HG02973 (cell line): ENCODE measurements around the gene PLB1.

Experiments
- ATAC-seq: cut with Tn5 transposase; IDR thresholded peaks from one replicate; pipeline ENCODE4 v1.9.1; 2021; ENCODE audit warnings: moderate library complexity; ENCODE audit not compliant: unreplicated experiment

PLB1 gene

DNA sequence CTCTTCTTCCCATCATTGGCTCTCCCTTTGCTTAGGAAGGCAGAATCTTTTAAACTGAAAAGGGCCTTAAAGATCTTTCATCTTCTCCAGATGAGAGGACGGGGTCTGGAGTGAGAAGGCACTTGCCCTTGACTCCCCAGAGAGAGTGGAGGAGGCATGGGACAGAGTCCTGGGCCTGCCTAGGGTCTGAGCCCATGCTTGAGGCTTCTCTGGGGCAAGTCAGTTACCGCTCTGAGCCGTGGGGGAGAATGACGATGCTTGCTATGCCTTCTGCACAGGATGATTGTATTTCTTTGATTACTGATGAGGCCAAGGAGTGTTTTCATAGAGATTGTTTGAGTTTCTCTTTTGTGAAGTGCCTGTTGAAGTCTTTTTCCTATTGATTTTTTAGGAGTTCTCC is 921 bp downstream of the PLB1 start:
- no peak for ATAC-seq

DNA sequence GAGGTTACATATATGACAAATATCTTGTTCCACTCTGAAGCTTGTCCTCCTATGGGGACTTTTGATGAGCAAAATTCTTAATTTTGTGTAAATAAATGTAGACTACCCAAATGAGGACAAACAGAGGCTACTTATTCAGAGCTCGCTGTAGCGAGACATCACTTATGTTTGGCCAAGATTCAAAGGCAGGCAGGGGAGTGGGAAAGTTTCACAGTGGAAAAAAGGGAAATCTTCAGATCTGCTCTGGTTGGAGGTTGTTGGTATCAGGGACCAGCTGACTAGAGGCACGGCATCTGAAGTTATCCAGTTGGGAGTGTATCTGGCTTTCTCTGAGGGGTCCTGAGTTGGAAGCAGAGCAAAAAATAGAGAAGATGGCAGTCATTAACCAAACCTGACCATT is 1.3 kb downstream of the PLB1 start:
- no peak for ATAC-seq

DNA sequence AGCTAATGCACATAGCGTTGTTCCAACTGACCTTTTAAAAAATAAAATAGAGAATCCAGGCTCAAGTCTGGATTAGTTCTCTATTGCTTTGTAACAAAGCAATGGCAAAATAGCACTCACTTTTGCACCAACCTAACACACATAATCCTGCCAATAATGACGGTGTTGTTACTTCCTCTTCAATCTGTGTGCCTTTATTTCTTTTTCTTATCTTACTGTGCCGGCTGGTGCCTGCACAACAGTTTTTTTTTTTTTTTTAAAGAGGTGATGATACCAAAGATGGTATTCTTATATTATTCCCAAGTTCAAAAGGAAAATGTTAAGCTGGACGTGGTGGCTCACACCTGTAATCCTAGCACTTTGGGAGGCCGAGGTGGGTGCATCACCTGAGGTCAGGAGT is 3.4 kb downstream of the PLB1 start:
- ATAC-seq = no peak

DNA sequence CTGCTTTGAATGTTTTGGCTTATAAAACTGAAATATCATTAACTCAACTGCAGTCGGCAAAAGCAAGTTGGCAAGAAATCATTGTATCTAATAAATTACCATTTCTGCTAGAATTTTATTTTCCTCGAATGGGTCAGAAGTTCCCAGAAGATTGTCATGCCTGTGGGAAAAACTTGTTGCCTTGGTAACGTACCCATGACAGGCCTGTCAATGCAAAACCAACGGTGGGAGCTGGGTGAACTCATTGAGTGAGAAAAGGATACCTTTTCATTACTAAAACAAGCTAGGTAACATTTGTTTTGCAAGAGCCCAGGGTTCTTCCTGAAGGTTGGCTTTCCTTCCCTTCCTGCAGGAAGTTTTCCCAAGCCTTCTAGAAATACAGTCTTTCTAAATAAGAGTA is 9.5 kb downstream of the PLB1 start:
- ATAC-seq = no peak

DNA sequence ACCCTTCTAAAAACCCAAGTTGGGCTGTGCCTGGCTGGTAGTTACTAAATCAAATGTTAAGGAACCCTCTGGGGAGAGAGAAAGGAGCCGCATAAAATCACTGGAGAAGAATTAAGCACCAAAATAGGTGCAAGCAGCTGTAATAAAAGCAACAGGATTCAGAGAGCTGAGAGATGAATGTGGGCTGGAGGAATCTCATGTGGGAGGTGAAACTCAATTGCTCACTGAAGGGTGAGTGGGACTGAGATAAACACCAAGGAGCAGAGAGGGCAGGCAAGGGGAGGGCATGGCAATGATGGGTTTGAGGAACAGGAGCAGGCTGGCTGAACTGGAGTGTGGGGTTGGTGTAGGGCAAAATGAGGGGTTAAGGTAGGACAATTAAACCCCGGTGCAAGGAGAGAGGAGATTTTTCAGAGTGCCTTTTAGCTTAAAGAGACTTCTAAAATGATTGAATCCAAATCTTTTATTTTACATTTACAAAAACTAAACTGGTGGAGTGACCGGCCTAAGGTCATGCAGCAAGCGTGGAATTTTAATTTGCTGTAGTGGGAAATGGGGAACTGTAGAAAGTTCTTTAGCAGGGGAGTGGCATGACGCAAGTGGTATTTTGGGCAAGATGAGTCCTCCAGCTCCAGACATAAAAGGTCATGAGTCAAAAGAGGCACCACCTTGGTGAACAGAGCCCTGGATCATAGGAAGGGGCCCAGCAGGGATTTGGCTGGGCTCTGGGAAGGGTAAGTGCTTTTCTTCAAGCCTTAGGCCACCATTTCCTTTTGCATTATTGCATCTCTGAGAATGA is 10.5 kb downstream of the PLB1 start:
- no peak for ATAC-seq

DNA sequence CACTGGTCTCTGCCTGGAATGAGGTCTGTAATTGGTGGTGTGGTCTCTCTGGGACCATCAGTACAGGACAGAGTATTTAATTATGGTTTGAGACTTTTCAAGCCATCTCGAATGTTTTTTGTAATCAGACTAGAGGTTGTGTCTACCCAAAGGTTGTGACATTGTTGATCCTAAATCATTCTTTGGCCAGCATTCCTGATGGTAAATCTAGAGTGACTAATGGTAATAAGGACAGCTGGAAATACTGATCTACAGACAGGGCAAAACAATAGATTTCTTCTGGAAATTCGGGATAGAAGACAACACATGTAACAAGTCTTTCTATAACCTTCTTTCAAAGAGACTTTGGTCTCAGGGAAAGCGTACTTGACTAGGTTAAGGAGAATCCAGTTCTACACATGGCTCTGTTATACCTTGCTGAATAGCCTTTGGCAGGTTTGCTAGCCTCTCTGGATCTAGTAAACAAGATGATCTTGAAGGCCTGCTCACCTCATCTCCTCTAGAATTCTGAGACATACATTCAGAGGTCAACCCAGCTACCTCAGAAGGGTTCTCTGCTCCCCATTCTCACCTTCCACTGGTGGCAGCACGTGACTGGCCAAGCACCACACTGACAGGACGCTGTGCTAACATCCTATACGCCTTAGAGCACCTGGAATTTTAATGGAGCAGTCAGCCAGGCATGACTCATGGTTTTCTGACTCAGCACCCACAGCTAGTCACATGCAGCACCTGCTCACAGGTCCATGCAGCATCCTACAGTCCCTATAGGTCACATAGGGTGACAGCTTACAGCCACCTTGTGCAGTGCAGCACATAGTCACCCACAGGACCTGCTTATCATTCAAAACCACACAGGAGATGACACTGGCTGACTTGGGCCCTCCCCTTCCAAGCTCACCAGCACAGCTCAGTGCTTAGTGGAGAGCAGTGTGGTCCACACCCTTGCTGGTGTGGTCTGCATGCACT is 12.2 kb downstream of the PLB1 start:
- ATAC-seq = no peak

DNA sequence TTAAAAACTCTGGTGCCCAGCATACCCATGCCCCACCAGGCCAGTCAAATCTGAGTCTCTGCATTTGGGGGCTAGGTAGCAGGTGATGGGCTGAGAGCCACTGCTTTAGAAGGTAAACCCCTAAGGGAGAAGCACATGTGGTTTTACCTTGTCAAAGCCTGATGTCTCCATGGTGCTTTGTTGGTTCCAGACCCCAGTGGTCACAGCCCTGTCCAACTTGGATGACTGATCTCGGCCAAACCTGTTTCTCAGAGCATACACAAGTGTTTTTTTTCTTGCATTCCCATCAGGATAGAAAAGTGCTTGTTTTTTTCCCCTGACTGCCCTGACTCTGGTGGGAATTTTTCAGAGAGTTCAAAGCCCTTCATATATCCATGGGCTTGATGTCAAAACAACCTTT is 13.5 kb downstream of the PLB1 start:
- ATAC-seq = no peak

DNA sequence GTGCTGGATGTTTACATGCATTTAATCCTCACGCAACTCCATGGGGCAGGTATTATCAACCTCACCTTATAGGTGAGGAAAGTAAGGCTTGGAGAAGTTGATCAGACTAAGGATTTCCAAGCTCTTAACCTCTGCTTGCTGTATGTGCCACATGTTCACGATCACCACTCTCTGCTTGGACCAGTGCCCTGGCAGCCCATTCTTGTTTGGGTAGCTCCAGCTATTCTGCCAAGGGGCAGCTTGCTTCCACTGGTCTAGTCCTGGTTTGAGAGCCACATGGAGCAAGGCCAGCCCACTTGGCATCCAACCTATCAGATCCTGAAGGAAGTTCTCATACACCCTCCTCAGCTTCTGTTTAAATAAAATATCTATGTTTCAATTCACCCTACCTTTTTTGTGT is 14.3 kb downstream of the PLB1 start:
- ATAC-seq = no peak

DNA sequence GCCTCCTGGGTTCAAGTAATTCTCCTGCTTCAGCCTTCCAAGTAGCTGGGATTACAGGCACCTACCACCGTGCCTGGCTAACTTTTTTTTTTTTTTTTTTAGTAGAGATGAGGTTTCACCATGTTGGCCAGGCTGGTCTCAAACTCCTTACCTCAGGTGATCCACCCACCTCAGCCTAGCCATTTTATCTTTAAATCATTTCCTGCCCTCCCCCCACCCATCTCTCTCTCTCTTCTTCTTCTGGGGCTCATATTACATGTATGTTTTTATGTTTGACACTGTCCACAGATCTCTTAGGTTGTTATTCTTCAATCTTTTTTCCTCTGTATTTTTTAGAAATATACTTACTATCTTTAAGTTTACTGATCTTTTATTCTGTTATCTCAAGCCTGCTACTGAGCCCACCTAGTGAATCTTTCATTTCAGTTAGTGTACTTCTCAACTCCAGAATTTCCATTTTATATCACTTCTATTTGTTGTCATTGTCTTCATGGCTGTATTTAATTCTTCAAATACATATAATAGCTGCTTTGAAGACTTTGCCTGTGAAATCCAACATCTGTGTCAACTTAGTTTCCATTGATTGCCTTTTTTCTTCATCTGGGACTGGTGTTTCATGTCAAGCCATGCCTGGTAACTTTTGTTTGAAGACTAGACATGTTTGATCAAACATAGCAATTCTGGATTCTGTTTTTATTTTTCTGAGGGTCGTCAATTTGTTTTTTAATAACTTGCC is 16.2 kb downstream of the PLB1 start:
- ATAC-seq = no peak

DNA sequence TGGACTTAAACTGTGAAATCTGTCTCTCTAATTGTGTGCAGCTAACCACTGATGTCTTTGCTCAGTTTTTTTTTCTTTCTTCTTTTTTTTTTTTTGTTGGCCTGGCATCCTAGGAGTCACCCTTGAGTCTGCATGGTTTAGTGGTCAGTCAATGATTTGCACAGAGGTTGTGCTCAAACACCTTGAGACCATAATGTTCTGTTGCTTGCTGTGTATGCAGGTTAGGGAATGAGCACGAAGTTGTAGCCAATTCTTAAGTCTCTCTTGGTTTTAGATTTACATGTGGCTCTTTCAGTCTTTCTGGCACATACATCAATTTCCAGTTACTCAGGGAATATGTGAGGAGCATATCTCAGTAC is 16.7 kb downstream of the PLB1 start:
- ATAC-seq = no peak

DNA sequence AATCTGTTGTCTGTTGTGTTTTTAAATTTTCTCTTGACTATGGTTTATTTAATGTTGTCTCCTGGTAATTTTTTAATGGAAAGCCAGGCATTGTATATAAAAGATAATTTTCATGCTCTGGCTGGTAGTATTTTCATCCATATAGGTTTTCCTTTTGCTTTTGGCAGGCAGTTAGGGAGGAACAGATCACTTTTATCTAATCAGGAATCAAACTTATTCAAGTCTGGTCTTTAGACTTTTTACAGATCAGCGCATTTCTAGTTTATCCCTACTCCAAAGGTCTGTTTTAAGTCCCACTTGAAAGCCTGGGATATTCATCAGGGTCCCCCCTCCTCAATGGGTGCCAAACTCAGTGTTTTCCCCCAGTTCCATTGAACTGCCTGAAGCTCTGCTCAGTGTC is 17.2 kb downstream of the PLB1 start:
- ATAC-seq = no peak

DNA sequence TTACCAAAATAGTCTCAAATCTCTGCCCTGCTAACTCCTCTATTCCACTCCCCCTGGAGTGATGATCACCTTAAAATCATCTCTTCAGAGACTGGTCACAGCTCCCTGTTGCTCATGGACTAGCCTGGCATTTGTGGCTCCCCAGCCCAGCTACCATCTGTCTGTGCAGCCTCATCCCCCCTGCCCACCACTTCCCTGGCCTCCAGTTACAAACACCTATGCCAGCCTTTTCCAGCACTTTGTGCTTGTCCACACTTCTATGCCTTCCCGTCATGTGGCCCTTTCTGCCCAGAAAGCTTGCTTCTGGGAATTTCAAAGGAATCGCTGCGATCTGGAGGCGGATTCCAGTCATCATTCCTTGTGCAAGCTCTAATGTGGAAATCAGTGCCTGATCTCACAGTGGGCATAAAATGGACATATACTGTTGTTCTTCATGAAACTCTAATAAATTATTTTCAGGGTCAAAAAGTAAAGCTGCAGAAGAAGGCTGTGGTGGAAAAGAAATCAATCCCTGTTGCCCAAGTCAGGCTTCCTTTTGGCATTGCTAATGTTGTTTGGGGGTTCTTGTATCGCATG is 19.4 kb downstream of the PLB1 start:
- no peak for ATAC-seq

DNA sequence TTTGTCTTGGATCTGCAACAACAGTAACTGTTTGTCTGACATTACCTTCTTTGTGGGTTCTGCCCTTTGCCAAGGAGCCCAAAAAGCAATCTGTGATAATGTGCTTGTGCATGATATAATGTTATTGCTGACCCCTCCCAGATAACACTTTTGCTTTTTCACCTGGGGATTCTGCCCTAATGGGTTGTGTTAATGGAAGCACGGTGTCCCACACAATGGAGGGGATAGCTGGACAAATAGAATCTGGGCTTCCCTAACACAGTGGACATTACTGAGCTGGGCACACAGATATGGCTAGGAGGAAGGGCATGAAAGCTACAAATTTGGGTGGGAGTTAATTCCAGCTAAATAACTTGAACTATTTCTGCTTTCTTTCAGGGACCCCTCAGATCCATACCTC is 20.6 kb downstream of the PLB1 start:
- ATAC-seq = no peak

DNA sequence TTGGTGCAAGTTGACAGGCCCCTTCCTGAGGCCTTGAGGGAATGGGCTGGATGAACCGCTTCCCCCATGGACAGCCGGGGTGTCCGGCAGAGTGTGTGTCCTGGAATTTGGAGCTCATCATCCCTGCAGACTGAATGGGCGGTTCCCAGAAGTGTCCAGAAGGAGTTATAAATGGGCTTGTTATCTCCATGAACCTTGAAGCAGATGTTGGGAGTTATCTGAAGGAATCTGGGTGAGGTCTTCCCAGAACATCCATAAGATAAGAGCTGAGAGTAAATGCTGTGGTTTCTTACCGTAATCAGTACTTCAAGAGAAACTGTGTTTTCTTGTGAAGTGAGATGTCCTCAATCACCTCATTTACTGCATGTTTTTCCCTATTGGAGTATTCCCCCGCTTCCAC is 21.1 kb downstream of the PLB1 start:
- no peak for ATAC-seq

DNA sequence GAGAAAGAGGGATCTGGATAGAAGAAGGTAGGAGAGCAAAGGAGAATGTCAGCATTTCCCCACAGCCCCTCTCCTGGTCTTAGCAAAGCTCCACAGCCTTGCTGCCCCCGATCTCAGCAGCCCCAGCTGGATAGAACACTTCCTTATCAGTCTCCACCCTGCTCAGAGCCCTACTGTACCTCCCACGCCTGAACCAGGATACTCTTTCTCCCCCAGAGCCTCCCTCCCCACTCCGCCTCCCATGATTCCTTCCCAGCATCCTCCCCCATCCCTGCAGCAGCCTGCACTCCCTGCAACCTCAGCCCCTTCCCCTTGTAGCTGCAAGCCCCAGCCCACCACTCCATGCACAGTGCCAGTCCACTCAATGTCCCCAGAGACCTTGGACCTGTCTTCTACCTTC is 25.8 kb downstream of the PLB1 start:
- no peak for ATAC-seq

DNA sequence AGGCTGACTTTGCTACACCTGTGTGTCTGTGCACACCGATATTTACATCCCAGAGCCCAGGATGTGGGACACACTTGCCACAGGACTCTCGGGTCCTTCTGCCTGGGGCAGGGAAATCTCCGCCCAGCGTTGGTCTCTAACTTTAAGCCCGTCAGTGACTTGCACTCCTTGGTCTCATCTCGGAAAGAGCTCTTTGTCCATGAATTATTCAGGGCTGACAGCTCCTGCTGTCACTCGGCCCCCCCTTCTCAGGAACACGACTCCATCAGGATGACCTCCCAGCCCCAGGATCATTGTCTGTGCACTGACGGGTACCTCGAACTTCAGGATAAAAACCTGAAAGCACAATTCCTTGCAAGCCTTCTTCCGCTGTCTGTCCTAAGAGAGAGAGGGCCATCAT is 26.6 kb downstream of the PLB1 start:
- no peak for ATAC-seq

DNA sequence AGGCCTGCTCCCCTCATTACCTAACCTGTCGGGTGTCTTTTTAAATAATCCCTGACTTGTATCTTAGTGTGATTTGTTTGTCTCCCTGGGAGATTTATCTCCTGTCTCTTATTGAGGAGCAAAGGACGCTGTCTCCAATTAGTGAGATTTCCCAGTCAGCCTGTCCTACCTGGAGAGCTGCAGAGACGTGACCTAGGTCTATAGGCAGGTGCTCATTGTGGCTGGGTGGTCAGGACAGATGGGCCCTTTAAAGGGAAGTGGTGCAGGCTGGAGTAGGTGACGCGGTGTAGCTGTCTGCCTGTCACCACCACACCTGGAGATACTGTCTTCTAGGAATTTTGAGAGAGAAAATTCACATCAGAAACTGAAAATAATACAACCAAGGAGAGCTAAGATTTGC is 28.0 kb downstream of the PLB1 start:
- ATAC-seq = no peak

DNA sequence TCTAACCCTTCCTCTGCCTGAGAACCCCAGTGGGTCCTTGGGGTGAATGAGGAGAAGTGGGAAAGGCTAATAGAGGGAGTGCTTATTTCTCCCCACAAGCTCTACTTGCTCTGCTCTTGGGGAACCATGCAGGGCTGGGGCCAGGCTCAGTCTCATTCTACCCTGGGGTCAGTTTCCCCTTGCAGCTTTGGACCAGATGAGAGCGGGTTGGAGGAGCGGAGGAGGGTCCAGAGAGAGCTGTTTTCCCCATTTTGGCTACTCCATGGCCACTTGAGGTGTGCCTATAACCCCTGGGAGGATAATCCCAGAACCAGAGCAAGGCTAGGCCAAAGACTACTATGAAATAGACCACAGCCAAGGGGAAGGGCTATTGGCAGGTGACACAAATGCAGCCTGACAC is 29.6 kb downstream of the PLB1 start:
- no peak for ATAC-seq

DNA sequence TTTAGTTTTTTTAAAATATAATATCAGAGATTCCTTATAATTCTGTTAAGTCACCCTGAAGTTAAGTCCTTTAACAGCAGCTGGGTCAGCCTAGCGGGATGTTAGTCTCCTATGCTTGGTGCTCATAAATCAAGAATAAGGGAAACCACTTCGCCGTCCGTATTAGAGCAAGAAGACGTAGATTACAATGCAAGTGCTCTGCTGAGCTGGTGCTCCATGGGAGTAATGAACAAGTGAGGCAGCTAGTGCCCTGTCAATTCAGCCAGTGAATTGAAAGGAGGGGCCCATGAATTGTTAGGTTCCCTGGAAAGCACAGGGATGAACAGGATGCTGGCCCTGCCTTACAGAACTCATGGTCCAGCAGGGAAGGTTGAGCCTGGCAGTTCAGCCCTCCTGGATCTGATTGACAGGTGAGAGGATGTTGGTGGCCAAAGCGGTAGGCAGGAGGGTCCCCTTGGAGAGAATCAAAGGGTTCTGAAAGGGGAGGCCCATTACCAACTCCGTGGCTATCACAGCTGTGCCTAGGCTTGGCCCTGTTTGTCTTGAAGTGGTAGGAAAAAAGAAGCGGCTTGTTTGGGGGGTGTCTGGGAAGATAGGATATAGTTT is 30.8 kb downstream of the PLB1 start:
- ATAC-seq = no peak

DNA sequence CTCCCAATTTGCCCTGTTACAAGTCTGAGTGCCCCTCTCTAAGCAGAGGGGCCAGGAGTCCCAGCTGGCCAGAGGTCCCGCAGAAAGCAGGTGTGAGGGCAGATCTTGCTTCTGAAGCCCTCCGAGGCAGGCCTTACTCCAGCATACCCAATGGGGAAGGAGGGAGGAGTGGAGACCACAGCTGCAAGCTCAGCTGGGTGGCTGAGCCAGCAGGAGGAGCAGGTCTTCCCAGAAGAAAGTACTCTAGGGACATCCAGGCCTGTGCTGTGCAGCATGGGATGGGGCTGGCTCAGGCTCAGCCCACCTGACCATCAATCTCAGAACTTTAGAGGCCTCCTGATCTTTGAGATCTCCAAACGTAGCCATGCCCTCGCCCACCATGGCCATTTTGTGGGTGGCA is 31.3 kb downstream of the PLB1 start:
- no peak for ATAC-seq

DNA sequence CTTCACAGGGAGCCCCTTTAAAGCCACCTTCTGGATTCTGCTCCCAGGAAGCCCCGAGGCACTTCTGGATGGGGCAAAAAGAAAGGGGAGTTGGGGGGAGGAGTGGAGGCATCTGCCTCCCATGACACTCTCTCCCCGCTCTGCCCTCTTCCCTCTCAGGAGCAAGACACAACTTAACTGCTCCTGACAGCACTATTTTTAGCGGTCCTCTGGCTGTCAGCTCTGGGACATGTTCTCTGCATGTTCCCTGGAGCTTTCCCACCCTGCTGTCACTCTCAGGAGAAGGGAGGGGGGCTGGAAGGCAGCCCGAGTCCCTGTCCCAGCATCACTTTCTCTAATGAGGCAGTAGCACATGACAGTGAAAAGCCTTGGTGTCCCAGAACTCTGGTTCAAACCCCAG is 32.3 kb downstream of the PLB1 start:
- no peak for ATAC-seq
